ENCODE measurements around the gene CROCC. TPM values are rescaled to one million over a fixed set of nuclear protein-coding genes. Genes with fewer than 3 reads are reported as not detected.

The CROCC gene
- total and polyA plus RNA-seq, 9 of the 15 experiments (the other 6 are each of a cell fraction or from before 2014, with no cell fraction given) = 0.17 to 15.4 (median 7.6) TPM

- TF ChIP-seq TSHZ1 (CRISPR knock-in tag; IDR thresholded peaks at IDR 0.05) = peak; percentile 74
- peak; percentile 72 for TF ChIP-seq TEAD2 (tag; IDR thresholded peaks at IDR 0.05)
- peak; percentile 75 for TF ChIP-seq HNRNPH1 (optimal IDR thresholded peaks at IDR 0.05; ENCODE audit: low read depth, low read length)
- TF ChIP-seq SPI1 (IDR thresholded peaks at IDR 0.05; ENCODE audit: borderline replicate concordance, low read depth, low read length) = peak; percentile 76
- peak; percentile 76; the same call in 1 of the 2 replicates for TF ChIP-seq CBFB (CRISPR knock-in tag; IDR thresholded peaks at IDR 0.05)
- peak; percentile 22 for TF ChIP-seq TAF1 (IDR thresholded peaks at IDR 0.05; ENCODE audit: control insufficient read depth, extremely low read depth, insufficient read depth, low read length, severe bottlenecking)
- no peak for TF ChIP-seq MCM7 (IDR thresholded peaks at IDR 0.05)
- TF ChIP-seq POLR3G (IDR thresholded peaks at IDR 0.05; ENCODE audit: extremely low read depth, insufficient read length, insufficient replicate concordance) = no peak
- no peak for TF ChIP-seq ZFP91 (CRISPR knock-in tag; IDR thresholded peaks at IDR 0.05)
- no peak; a peak in 2 of 6 replicates for TF ChIP-seq ZBTB11 (CRISPR knock-in tag; IDR thresholded peaks at IDR 0.05)
- peak; percentile 98 for TF ChIP-seq RNF219 (CRISPR knock-in tag; IDR thresholded peaks at IDR 0.05)
- no peak for TF ChIP-seq ZNF217 (CRISPR knock-in tag; IDR thresholded peaks at IDR 0.05)
- TF ChIP-seq ZNF232 (CRISPR knock-in tag; IDR thresholded peaks at IDR 0.05) = no peak; the same call in 1 of the 2 replicates
- TF ChIP-seq IFI16 (CRISPR knock-in tag; IDR thresholded peaks at IDR 0.05) = no peak
- TF ChIP-seq KLF6 (CRISPR knock-in tag; IDR thresholded peaks at IDR 0.05; ENCODE audit: borderline replicate concordance) = peak; percentile 85; the same call in 1 of the 2 replicates
Observed at GRCh38 chr1:16905110-16905867, 16.4 kb upstream of the CROCC start (continued).
